ENCODE measurements around the gene NPAS3.

Gene NPAS3

GRCh38 chr14:32940066-32940651, 1.5 kb downstream of the NPAS3 start:
- no peak for DNase-seq (ENCODE audit: low spot score)

GRCh38 chr14:32940711-32941667, 2.3 kb downstream of the NPAS3 start:
- DNase-seq (ENCODE audit: low spot score): no peak

- DNase-seq (ENCODE audit: low spot score): no peak
Observed at GRCh38 chr14:32941668-32942065, 3.0 kb downstream of the NPAS3 start.

GRCh38 chr14:32947081-32947480, 8.4 kb downstream of the NPAS3 start:
- DNase-seq (ENCODE audit: low spot score): no peak

- DNase-seq (ENCODE audit: low spot score): no peak
Observed at GRCh38 chr14:32947792-32948191, 9.1 kb downstream of the NPAS3 start.

- no peak for DNase-seq (ENCODE audit: low spot score)
Observed at GRCh38 chr14:32950584-32950983, 11.9 kb downstream of the NPAS3 start.

- DNase-seq (ENCODE audit: low spot score): no peak
Observed at GRCh38 chr14:32967421-32967820, 28.7 kb downstream of the NPAS3 start.

- no peak for DNase-seq (ENCODE audit: low spot score)
Observed at GRCh38 chr14:32968972-32969544, 30.4 kb downstream of the NPAS3 start.

- DNase-seq (ENCODE audit: low spot score): no peak
Observed at GRCh38 chr14:32977913-32978312, 39.2 kb downstream of the NPAS3 start.

- no peak for DNase-seq (ENCODE audit: low spot score)
Observed at GRCh38 chr14:32978691-32979255, 40.1 kb downstream of the NPAS3 start.

GRCh38 chr14:32980178-32980901, 41.7 kb downstream of the NPAS3 start:
- no peak for DNase-seq (ENCODE audit: low spot score)

GRCh38 chr14:32980902-32981501, 42.3 kb downstream of the NPAS3 start:
- DNase-seq (ENCODE audit: low spot score): no peak

GRCh38 chr14:32984241-32984930, 45.7 kb downstream of the NPAS3 start:
- DNase-seq (ENCODE audit: low spot score): no peak

GRCh38 chr14:32985866-32986265, 47.2 kb downstream of the NPAS3 start:
- DNase-seq (ENCODE audit: low spot score): no peak

- no peak for DNase-seq (ENCODE audit: low spot score)
Observed at GRCh38 chr14:32986791-32987540, 48.3 kb downstream of the NPAS3 start.

GRCh38 chr14:32991691-32992090, 53.0 kb downstream of the NPAS3 start:
- DNase-seq (ENCODE audit: low spot score): no peak

GRCh38 chr14:32993921-32994320, 55.2 kb downstream of the NPAS3 start:
- DNase-seq (ENCODE audit: low spot score): no peak

- no peak for DNase-seq (ENCODE audit: low spot score)
Observed at GRCh38 chr14:32996343-32996742, 57.7 kb downstream of the NPAS3 start.

- no peak for DNase-seq (ENCODE audit: low spot score)
Observed at GRCh38 chr14:32998433-32998832, 59.8 kb downstream of the NPAS3 start.

GRCh38 chr14:33009673-33010072, 71.0 kb downstream of the NPAS3 start:
- DNase-seq (ENCODE audit: low spot score): no peak

All from SK-N-DZ (cell line).